HEK293T (cell line): ENCODE data around the gene SCLY.
"Not testable (repeated sequence)": the region's sequence is repeated elsewhere in the genome, so short reads cannot be mapped to it uniquely, and the experiment has no call there.

Experiments used
- FOXK2 ChIP-seq: fragments of 450-650 bp; IDR thresholded peaks from 2 replicates; pipeline ENCODE4 v1.6.1; 2016; ENCODE audit warnings: mild to moderate bottlenecking
- LEF1 ChIP-seq: fragments of 450-650 bp; IDR thresholded peaks from 2 replicates; pipeline ENCODE4 v1.6.1; 2017; ENCODE audit warnings: mild to moderate bottlenecking, borderline replicate concordance

DNA sequence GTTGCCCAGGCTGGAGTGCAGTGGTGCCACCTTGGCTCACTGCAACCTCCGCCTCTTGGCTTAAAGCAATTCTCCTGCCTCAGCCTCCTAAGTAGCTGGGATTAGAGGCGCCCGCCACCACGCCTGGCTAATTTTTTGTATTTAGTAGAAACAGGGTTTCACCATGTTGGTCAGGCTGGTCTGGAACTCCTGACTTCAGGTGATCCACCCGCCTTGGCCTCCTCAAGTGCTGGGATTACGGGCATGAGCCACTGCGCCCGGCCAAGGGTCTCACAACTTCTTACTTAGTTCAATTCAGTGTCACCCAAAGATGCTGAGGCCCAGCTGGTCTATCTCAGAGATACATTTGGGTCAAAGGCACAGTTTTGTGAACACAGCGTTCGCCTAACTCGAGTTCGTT, 54.9 kb downstream of the SCLY start:
- not testable (repeated sequence) for TF ChIP-seq FOXK2, LEF1
